Stimulated activated effector memory CD8-positive, alpha-beta T cell treated with anti-CD3 and anti-CD28 coated beads, Interleukin-12 subunit alpha, Interleukin-12 subunit beta, amount 100 ng/mL, for 72 hours (primary cell): Measurements from ENCODE around the gene PKDCC.

Experiments used
- ATAC-seq: fragments of 150-1000 bp; cut with Tn5 transposase; 2 replicates; pipeline ENCODE4 v1.10.0; 2021
- DNase-seq, 2 donors: peaks; one replicate each; pipeline ENCODE4 v3.0.0; 2021 to 2022; ENCODE audit warnings: low spot score in 2 of 2
- H3K27ac Mint-ChIP-seq: one replicate; pipeline ENCODE4 v1.8.0; 2022; ENCODE audit warnings: mild to moderate bottlenecking, mixed read lengths
- H3K36me3 Mint-ChIP-seq: one replicate; pipeline ENCODE4 v1.8.0; 2022; ENCODE audit warnings: mild to moderate bottlenecking, mixed read lengths
- H3K4me1 Mint-ChIP-seq: one replicate; pipeline ENCODE4 v1.8.0; 2022; ENCODE audit warnings: mixed read lengths
- H3K4me3 Mint-ChIP-seq: one replicate; pipeline ENCODE4 v1.8.0; 2022; ENCODE audit warnings: mild to moderate bottlenecking, mixed read lengths
- H3K9me3 Mint-ChIP-seq: one replicate; pipeline ENCODE4 v1.8.0; 2022; ENCODE audit warnings: mixed read lengths

PKDCC gene

GRCh38 chr2:42047488-42048298 is at the start of gene PKDCC:
Gene PKDCC, plus strand, starts transcription at chr2:42048021. Its CDS starts 179 bp downstream, at chr2:42048200.
- peaks cover 6% of the 10 kb centered on the region for H3K4me1 Mint-ChIP-seq
- H3K4me3 Mint-ChIP-seq = peak within 1 kb of the TSS; percentile 50
- H3K36me3 Mint-ChIP-seq = no peaks in the 10 kb centered on the region
- DNase-seq = no peak
- H3K9me3 Mint-ChIP-seq = no peaks in the 10 kb centered on the region
- peak; percentile 56 for ATAC-seq
- H3K27ac Mint-ChIP-seq = no peak within 1 kb of the TSS

- DNase-seq = no peak
- Mint-ChIP-seq H3K4me3 (no peak overlapping the region), H3K9me3 (peaks cover 3% of the 10 kb centered on the region), H3K36me3 (no peaks in the 10 kb centered on the region), H3K4me1 (peaks cover 6% of the 10 kb centered on the region), H3K27ac (no peak overlapping the region)
- no peak for ATAC-seq
These were observed 49.4 kb upstream of the PKDCC start for GRCh38 chr2:41998186-41999127.

GRCh38 chr2:41999128-41999480 is 48.7 kb upstream of the PKDCC start:
- DNase-seq (no peak), ATAC-seq (no peak)
- Mint-ChIP-seq H3K36me3 (no peaks in the 10 kb centered on the region), H3K9me3 (peaks cover 7% of the 10 kb centered on the region), H3K27ac (no peak overlapping the region), H3K4me3 (no peak overlapping the region), H3K4me1 (peaks cover 6% of the 10 kb centered on the region)

- no peaks in the 10 kb centered on the region for H3K36me3 Mint-ChIP-seq
- H3K9me3 Mint-ChIP-seq = peaks cover 12% of the 10 kb centered on the region
- ATAC-seq (no peak), DNase-seq (no peak)
- no peak overlapping the region for H3K4me3 Mint-ChIP-seq
- peaks cover 1% of the 10 kb centered on the region for H3K4me1 Mint-ChIP-seq
- H3K27ac Mint-ChIP-seq = no peak overlapping the region
These were observed 48.1 kb upstream of the PKDCC start for GRCh38 chr2:41999592-42000281.

- no peak for ATAC-seq
- Mint-ChIP-seq H3K9me3 (peaks cover 12% of the 10 kb centered on the region), H3K36me3 (no peaks in the 10 kb centered on the region), H3K4me3 (no peak overlapping the region), H3K4me1 (no peaks in the 10 kb centered on the region), H3K27ac (no peak overlapping the region)
- no peak for DNase-seq
These were observed 46.1 kb upstream of the PKDCC start for GRCh38 chr2:42001711-42002201.

- Mint-ChIP-seq H3K4me3 (no peak overlapping the region), H3K36me3 (no peaks in the 10 kb centered on the region), H3K27ac (no peak overlapping the region), H3K9me3 (peaks cover 12% of the 10 kb centered on the region), H3K4me1 (peaks cover 31% of the 10 kb centered on the region)
- no peak for DNase-seq
- no peak for ATAC-seq
These were observed 40.3 kb upstream of the PKDCC start for GRCh38 chr2:42007551-42007950.

- DNase-seq = no peak
- Mint-ChIP-seq H3K27ac (no peak overlapping the region), H3K36me3 (no peaks in the 10 kb centered on the region), H3K9me3 (peaks cover 10% of the 10 kb centered on the region), H3K4me3 (no peak overlapping the region), H3K4me1 (peaks cover 31% of the 10 kb centered on the region)
- ATAC-seq = no peak
These were observed 39.4 kb upstream of the PKDCC start for GRCh38 chr2:42008241-42008921.

- peaks cover 31% of the 10 kb centered on the region for H3K4me1 Mint-ChIP-seq
- H3K27ac Mint-ChIP-seq = no peak overlapping the region
- H3K9me3 Mint-ChIP-seq = no peaks in the 10 kb centered on the region
- no peaks in the 10 kb centered on the region for H3K36me3 Mint-ChIP-seq
- DNase-seq (peak; percentile 8 to 57), ATAC-seq (peak; percentile 72)
- peak overlapping the region; percentile 32 for H3K4me3 Mint-ChIP-seq
These were observed 37.9 kb upstream of the PKDCC start for GRCh38 chr2:42009657-42010580.

- no peak for DNase-seq
These were observed 37.0 kb upstream of the PKDCC start for GRCh38 chr2:42010743-42011298.

GRCh38 chr2:42012137-42012536 is 35.7 kb upstream of the PKDCC start:
- Mint-ChIP-seq H3K9me3 (no peaks in the 10 kb centered on the region), H3K36me3 (no peaks in the 10 kb centered on the region), H3K4me1 (peaks cover 31% of the 10 kb centered on the region), H3K27ac (no peak overlapping the region), H3K4me3 (no peak overlapping the region)
- DNase-seq (no peak), ATAC-seq (peak; percentile 36)

More at GRCh38 chr2:42010743-42011298, 37.0 kb upstream of the PKDCC start:
- Mint-ChIP-seq H3K27ac (no peak overlapping the region), H3K9me3 (no peaks in the 10 kb centered on the region), H3K4me3 (no peak overlapping the region), H3K4me1 (peaks cover 31% of the 10 kb centered on the region), H3K36me3 (no peaks in the 10 kb centered on the region)
- no peak for ATAC-seq

- no peaks in the 10 kb centered on the region for H3K9me3 Mint-ChIP-seq
- H3K4me3 Mint-ChIP-seq = no peak overlapping the region
- DNase-seq = no peak
- no peak overlapping the region for H3K27ac Mint-ChIP-seq
- ATAC-seq = no peak
- H3K36me3 Mint-ChIP-seq = no peaks in the 10 kb centered on the region
- H3K4me1 Mint-ChIP-seq = peaks cover 31% of the 10 kb centered on the region
These were observed 35.2 kb upstream of the PKDCC start for GRCh38 chr2:42012651-42013050.

- Mint-ChIP-seq H3K4me3 (no peak overlapping the region), H3K36me3 (no peaks in the 10 kb centered on the region), H3K9me3 (no peaks in the 10 kb centered on the region), H3K27ac (no peak overlapping the region), H3K4me1 (peaks cover 31% of the 10 kb centered on the region)
- ATAC-seq (no peak), DNase-seq (no peak)
These were observed 34.4 kb upstream of the PKDCC start for GRCh38 chr2:42013409-42013808.

- Mint-ChIP-seq H3K4me3 (no peak overlapping the region), H3K4me1 (no peaks in the 10 kb centered on the region), H3K9me3 (no peaks in the 10 kb centered on the region), H3K36me3 (no peaks in the 10 kb centered on the region), H3K27ac (no peak overlapping the region)
- ATAC-seq = no peak
- DNase-seq = no peak
These were observed 26.4 kb upstream of the PKDCC start for GRCh38 chr2:42021464-42021863.
